ENCODE measurements around the gene HRC.
A peak's percentile ranks its signal among the peaks of the same experiment; 100 is the strongest.
"Not testable (repeated sequence)": the region's sequence is repeated elsewhere in the genome, so short reads cannot be mapped to it uniquely, and the experiment has no call there.

HRC gene

GRCh38 chr19:49157445-49158224 is 2.4 kb upstream of the HRC start, which contains the start of gene TRPM4:
TSS of gene TRPM4 (plus strand) at chr19:49157792. CDS start at chr19:49157867, 75 bp downstream.
- peak; percentile 26 for DNase-seq

- no peak for DNase-seq
Measured at GRCh38 chr19:49155820-49156346, 687 bp upstream of the HRC start.

GRCh38 chr19:49154279-49154678 is 917 bp downstream of the HRC start:
- DNase-seq, result no peak

GRCh38 chr19:49153167-49153809 is 1.9 kb downstream of the HRC start:
- no peak for DNase-seq

- no peak for DNase-seq
Measured at GRCh38 chr19:49152119-49152550, 3.1 kb downstream of the HRC start.

- DNase-seq, result peak; percentile 35
Measured at GRCh38 chr19:49151267-49152118, 3.7 kb downstream of the HRC start.

- no peak for DNase-seq
Measured at GRCh38 chr19:49150944-49151243, 4.3 kb downstream of the HRC start.

GRCh38 chr19:49150106-49150943 is 4.9 kb downstream of the HRC start:
- DNase-seq, result peak; percentile 63

- DNase-seq, result peak; percentile 6
Measured at GRCh38 chr19:49149652-49150105, 5.5 kb downstream of the HRC start.

- DNase-seq, result peak; percentile 63
Measured at GRCh38 chr19:49148784-49149651, 6.2 kb downstream of the HRC start.

GRCh38 chr19:49148044-49148682 is 7.0 kb downstream of the HRC start:
- no peak for DNase-seq

GRCh38 chr19:49146408-49146770 is 8.8 kb downstream of the HRC start:
- DNase-seq, result not testable (repeated sequence)

GRCh38 chr19:49145573-49146407 is 9.4 kb downstream of the HRC start:
- peak; percentile 9 for DNase-seq

- peak; percentile 49 for DNase-seq
Measured at GRCh38 chr19:49142866-49143335, 12.3 kb downstream of the HRC start.

- no peak for DNase-seq
Measured at GRCh38 chr19:49141352-49141751, 13.8 kb downstream of the HRC start.

- DNase-seq, result no peak
Measured at GRCh38 chr19:49140951-49141350, 14.2 kb downstream of the HRC start.

- DNase-seq, result no peak
Measured at GRCh38 chr19:49136771-49137171, 18.4 kb downstream of the HRC start.

GRCh38 chr19:49135686-49136085 is 19.5 kb downstream of the HRC start:
- DNase-seq, result no peak

GRCh38 chr19:49133621-49134454 is 21.4 kb downstream of the HRC start:
- no peak for DNase-seq

Measured in SHP77 treated with DMSO at 0.1 percent for 48 hours (cell line).